Measurements from ENCODE around the gene EID2B. TPM values are rescaled to one million over a fixed set of nuclear protein-coding genes. Genes with fewer than 3 reads are reported as not detected.

EID2B gene
- total and polyA plus RNA-seq, 2 of the 13 experiments (the other 11 are each of a cell fraction or from before 2014, with no cell fraction given), result 2.5 to 3.7 TPM

DNA sequence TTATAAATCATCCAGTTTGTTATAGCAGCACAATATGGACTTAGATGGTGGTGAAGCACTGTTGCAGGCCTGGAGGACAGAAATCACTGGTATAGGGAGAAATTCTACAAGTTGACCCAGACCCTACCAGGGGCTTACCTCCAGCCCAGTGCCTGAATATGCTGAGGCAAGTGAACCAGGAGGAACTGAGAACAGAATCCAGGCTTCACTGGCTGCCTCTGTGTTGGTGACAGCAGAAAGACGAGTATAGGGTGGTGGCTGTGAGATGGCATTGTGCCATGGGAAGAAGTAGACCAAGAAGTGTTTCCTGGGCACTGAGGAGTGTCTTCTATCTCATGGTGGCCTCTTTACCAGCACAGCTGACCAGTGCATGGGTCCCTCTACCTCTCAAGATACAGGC lies 23.2 kb upstream of the EID2B start:
- POLR2A ChIA-PET, result no interaction called here
- Histone ChIP-seq H3K9me3 (ENCODE audit: low read length) (no peaks in the 10 kb centered on the region), H3K4me2 (ENCODE audit: low read depth, low read length) (no peak overlapping the region), H3K9ac (ENCODE audit: insufficient read depth, low read depth, low read length) (no peak overlapping the region), H3K27ac (ENCODE audit: extremely low read length, insufficient read depth, low read length) (no peak overlapping the region), H3K27me3 (ENCODE audit: control insufficient read depth in 1 of 2, insufficient read depth in 2 of 2, low read length in 2 of 2) (no peaks in the 10 kb centered on the region; a peak in 1 of 5 replicates), H3K4me1 (ENCODE audit: insufficient read depth, low read length) (peaks cover 26% of the 10 kb centered on the region), H2AFZ (ENCODE audit: low read length) (no peak overlapping the region), H3K36me3 (replicated peaks in 1 of 2; ENCODE audit: control insufficient read depth in 1 of 2, insufficient read depth in 2 of 2, low read length in 2 of 2) (no peaks in the 10 kb centered on the region), H3K79me2 (ENCODE audit: insufficient read depth, low read length) (no peaks in the 10 kb centered on the region), H4K20me1 (ENCODE audit: insufficient read depth, low read length) (no peaks in the 10 kb centered on the region), H3K4me3 (replicated peaks in 1 of 3; ENCODE audit: insufficient read depth in 1 of 3, low read depth in 2 of 3, low read length in 3 of 3) (no peak overlapping the region)
- in situ Hi-C loops (cut with HindIII; ENCODE audit: extremely low pct_ligation_motif_present, low pct_unique_long_range_greater_than_20kb), result no loop called here
- no TSS peak for BruUV-seq (replicated peaks)
- no peak for FAIRE-seq
- no peak for DNase-seq (ENCODE audit: low spot score)
- ATAC-seq, result no peak
- TF ChIP-seq RBAK (CRISPR knock-in tag; IDR thresholded peaks at IDR 0.05), result no peak
- no peak for TF ChIP-seq NR2F1 (CRISPR knock-in tag; IDR thresholded peaks at IDR 0.05)
- TF ChIP-seq AGO2 (optimal IDR thresholded peaks at IDR 0.05; ENCODE audit: low read depth, low read length), result no peak
- TF ChIP-seq HCFC1 (IDR thresholded peaks at IDR 0.05; ENCODE audit: low read depth, low read length), result no peak
- TF ChIP-seq, protein P1, sequence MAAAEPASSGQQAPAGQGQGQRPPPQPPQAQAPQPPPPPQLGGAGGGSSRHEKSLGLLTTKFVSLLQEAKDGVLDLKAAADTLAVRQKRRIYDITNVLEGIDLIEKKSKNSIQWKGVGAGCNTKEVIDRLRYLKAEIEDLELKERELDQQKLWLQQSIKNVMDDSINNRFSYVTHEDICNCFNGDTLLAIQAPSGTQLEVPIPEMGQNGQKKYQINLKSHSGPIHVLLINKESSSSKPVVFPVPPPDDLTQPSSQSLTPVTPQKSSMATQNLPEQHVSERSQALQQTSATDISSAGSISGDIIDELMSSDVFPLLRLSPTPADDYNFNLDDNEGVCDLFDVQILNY (CRISPR knock-in tag; conservative IDR thresholded peaks at IDR 0.05), result no peak
- no peak for TF ChIP-seq ZNF3 (CRISPR knock-in tag; IDR thresholded peaks at IDR 0.05)
- TF ChIP-seq ZNF737 (CRISPR knock-in tag; IDR thresholded peaks at IDR 0.05; ENCODE audit: borderline replicate concordance), result no peak
- TF ChIP-seq TBX3 (IDR thresholded peaks at IDR 0.05; ENCODE audit: borderline replicate concordance), result no peak
- TF ChIP-seq KLF16 (CRISPR knock-in tag; IDR thresholded peaks at IDR 0.05), result no peak
- TF ChIP-seq TFDP2 (CRISPR knock-in tag; IDR thresholded peaks at IDR 0.05), result no peak
- no peak for TF ChIP-seq ZSCAN20 (CRISPR knock-in tag; IDR thresholded peaks at IDR 0.05; ENCODE audit: borderline replicate concordance)
- TF ChIP-seq DRAP1 (CRISPR knock-in tag; IDR thresholded peaks at IDR 0.05), result no peak
- intact Hi-C loops (cut with micrococcal nuclease; ENCODE audit: unreplicated experiment), result no loop called here
- 14% methylated on average over 1 of the region's 1 CpG for WGBS (ENCODE audit: low lambda C conversion rate)
- CTCF ChIA-PET (ENCODE audit: low intra/inter-chr PET ratio, low total read pairs), result no interaction called here

Data from HepG2 (cell line).